Measurements from ENCODE around the gene CHKB.

The CHKB gene

GRCh38 chr22:50600967-50601668 lies 18.5 kb upstream of the CHKB start:
- DNase-seq (ENCODE audit: extremely low spot score, insufficient read length, low read depth) (no peak), FAIRE-seq (no peak)

- FAIRE-seq (no peak), DNase-seq (ENCODE audit: extremely low spot score, insufficient read length, low read depth) (no peak)
Measured at GRCh38 chr22:50600538-50600937, 17.9 kb upstream of the CHKB start, which contains the start of gene MAPK8IP2. MAPK8IP2 (plus strand) TSS chr22:50600793; CDS start chr22:50600819, 26 bp downstream.

- FAIRE-seq (no peak), DNase-seq (ENCODE audit: extremely low spot score, insufficient read length, low read depth) (no peak)
Measured at GRCh38 chr22:50599816-50600455, 17.3 kb upstream of the CHKB start.

- DNase-seq (ENCODE audit: extremely low spot score, insufficient read length, low read depth) (no peak), FAIRE-seq (no peak)
Measured at GRCh38 chr22:50597097-50597496, 14.4 kb upstream of the CHKB start.

- no peak for DNase-seq (ENCODE audit: extremely low spot score, insufficient read length, low read depth)
- no peak for FAIRE-seq
Measured at GRCh38 chr22:50595189-50595588, 12.5 kb upstream of the CHKB start.

GRCh38 chr22:50587407-50587806 lies 4.8 kb upstream of the CHKB start:
- FAIRE-seq (no peak), DNase-seq (ENCODE audit: extremely low spot score, insufficient read length, low read depth) (no peak)

GRCh38 chr22:50586416-50586815 lies 3.8 kb upstream of the CHKB start:
- FAIRE-seq: no peak
- no peak for DNase-seq (ENCODE audit: extremely low spot score, insufficient read length, low read depth)

GRCh38 chr22:50585781-50586180 lies 3.1 kb upstream of the CHKB start:
- DNase-seq (ENCODE audit: extremely low spot score, insufficient read length, low read depth) (no peak), FAIRE-seq (no peak)

GRCh38 chr22:50585238-50585637 lies 2.6 kb upstream of the CHKB start:
- no peak for DNase-seq (ENCODE audit: extremely low spot score, insufficient read length, low read depth)
- FAIRE-seq: no peak

GRCh38 chr22:50584106-50585096 lies 1.8 kb upstream of the CHKB start:
- DNase-seq (ENCODE audit: extremely low spot score, insufficient read length, low read depth) (no peak), FAIRE-seq (no peak)

GRCh38 chr22:50583294-50583861 lies 729 bp upstream of the CHKB start:
- no peak for DNase-seq (ENCODE audit: extremely low spot score, insufficient read length, low read depth)
- FAIRE-seq: no peak

GRCh38 chr22:50581950-50582492 lies 628 bp downstream of the CHKB start:
- no peak for FAIRE-seq
- no peak for DNase-seq (ENCODE audit: extremely low spot score, insufficient read length, low read depth)

GRCh38 chr22:50581031-50581949 lies 1.4 kb downstream of the CHKB start:
- no peak for DNase-seq (ENCODE audit: extremely low spot score, insufficient read length, low read depth)
- FAIRE-seq: no peak

GRCh38 chr22:50579752-50580151 lies 2.9 kb downstream of the CHKB start:
- FAIRE-seq (no peak), DNase-seq (ENCODE audit: extremely low spot score, insufficient read length, low read depth) (no peak)

- no peak for FAIRE-seq
- DNase-seq (ENCODE audit: extremely low spot score, insufficient read length, low read depth): no peak
Measured at GRCh38 chr22:50578776-50579310, 3.8 kb downstream of the CHKB start.

- DNase-seq (ENCODE audit: extremely low spot score, insufficient read length, low read depth): no peak
- no peak for FAIRE-seq
Measured at GRCh38 chr22:50577987-50578775, 4.5 kb downstream of the CHKB start, which contains the start of gene CPT1B. CPT1B (minus strand) TSS chr22:50578427; CDS start chr22:50577915, 512 bp downstream.

GRCh38 chr22:50577697-50577986 lies 5.0 kb downstream of the CHKB start:
- DNase-seq (ENCODE audit: extremely low spot score, insufficient read length, low read depth) (no peak), FAIRE-seq (no peak)

Data from GM18507 (cell line).